ENCODE results near the gene VASH1.

The VASH1 gene

DNA sequence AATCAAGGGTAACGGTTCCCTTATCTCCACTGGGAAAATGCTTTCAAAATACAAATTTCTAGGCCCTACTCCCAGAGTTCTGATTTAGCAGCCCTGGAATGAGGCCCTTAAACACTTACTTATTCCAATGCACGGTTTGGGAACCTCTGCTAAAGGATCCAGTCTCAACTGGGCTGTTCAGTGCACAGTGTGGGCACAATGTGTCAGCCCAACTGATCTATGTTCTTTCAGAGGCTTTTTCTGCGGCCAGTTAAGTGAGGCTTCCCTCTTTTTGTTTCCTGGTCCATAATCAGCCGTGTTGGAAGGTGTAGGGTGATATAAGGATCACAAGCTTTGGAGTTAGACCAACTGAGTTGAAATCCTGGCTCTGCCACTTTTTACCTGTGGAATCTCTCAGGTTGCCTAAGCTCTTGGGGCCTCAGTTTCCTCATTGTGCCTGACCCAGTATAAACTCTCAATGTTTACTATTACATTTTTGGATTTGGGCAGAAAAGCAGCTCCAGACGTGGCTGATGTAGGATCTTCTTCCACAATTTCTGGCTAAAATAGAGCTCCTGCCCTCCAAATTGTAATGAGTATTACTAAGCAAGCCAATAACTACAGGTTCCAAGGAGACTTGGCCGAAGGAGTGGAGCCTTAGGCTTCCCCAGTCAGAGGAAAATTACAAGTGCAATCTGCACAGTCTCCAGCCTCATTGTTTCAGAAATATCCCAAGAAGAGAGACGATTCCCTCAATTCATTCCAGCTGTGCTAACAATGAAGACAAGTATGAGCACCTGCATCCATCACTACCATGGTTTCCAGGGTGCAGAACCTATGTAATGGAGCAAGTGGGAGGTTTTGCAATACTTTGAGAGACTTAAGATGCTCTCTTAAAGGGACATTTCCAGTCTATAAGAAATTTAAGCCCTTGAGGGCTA lies 53.7 kb downstream of the VASH1 start:
- Histone ChIP-seq H3K4me3 (no peak overlapping the region), H3K36me3 (0 out of 22 replicates have a peak, but pooled peaks cover 0 to under 1% (median 0%) of the 10 kb centered on the region in 11 experiments), H3K27ac (no peak overlapping the region), H3K9ac (no peak overlapping the region), H3K27me3 (no peaks in the 10 kb centered on the region), H3K4me2 (no peak overlapping the region), H3K4me1 (peaks cover 23 to 30% (median 24%) of the 10 kb centered on the region in 10 experiments), H4K20me1 (no peaks in the 10 kb centered on the region; a peak in 2 of 22 replicates), H3K9me3 (replicated peaks in 1 of 11) (no peaks in the 10 kb centered on the region)
- TF ChIP-seq Cebpa-rat (IDR thresholded peaks at IDR 0.05) = no peak

DNA sequence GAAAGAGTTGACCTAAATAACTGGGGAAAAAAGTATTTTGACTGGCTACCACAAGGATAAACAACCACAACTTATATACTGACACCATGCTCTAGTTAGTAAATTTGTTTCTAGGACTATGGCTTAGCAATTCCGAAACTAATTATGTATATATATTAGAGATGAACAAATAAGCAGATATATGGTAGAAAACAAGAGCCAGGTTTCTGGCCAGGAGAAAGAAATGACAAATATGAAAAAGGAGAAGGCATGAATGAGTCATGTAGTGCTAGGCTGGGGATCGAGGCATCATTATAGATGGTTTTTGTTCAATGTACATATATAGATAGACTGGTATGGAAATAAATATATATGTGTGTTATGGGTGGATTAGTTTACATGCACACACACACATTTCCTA lies 59.4 kb downstream of the VASH1 start:
- TF ChIP-seq Cebpa-rat (IDR thresholded peaks at IDR 0.05) = no peak
- peaks cover 0 to 7% (median 0%) of the 10 kb centered on the region in 11 experiments; a peak in 4 of 22 replicates for H3K9me3 ChIP-seq (replicated peaks in 1 of 11)
- no peak overlapping the region for H3K27ac ChIP-seq
- no peaks in the 10 kb centered on the region for H4K20me1 ChIP-seq
- H3K9ac ChIP-seq = no peak overlapping the region
- no peaks in the 10 kb centered on the region for H3K27me3 ChIP-seq
- no peak overlapping the region for H3K4me2 ChIP-seq
- no peaks in the 10 kb centered on the region for H3K36me3 ChIP-seq
- no peaks in the 10 kb centered on the region for H3K4me1 ChIP-seq
- H3K4me3 ChIP-seq = no peak overlapping the region

DNA sequence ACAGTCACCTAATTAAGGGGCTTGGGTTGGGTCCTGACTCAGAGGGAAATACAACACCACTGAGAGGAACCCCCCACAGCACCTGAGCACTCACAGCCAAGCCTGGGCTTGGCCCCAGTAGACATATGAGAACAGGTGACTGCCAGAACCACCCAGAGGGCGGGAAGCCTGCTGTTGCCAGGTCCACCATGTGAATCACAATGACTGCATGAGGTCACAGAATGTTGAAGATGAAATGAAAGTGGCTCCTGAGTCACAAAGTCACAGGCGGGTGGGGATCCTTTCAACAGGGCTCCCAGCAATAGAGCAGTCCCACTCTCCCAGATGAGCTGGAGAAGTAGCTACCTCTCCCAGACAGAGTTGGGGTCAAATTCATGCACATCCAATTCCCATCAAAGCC lies 64.9 kb downstream of the VASH1 start, which contains the start of gene LRRC74A:
Gene LRRC74A, plus strand, starts transcription at position 287 of the 400 bp plus-strand sequence. CDS start 290 bp downstream, outside the sequence.
- no peaks in the 10 kb centered on the region for H3K27me3 ChIP-seq

DNA sequence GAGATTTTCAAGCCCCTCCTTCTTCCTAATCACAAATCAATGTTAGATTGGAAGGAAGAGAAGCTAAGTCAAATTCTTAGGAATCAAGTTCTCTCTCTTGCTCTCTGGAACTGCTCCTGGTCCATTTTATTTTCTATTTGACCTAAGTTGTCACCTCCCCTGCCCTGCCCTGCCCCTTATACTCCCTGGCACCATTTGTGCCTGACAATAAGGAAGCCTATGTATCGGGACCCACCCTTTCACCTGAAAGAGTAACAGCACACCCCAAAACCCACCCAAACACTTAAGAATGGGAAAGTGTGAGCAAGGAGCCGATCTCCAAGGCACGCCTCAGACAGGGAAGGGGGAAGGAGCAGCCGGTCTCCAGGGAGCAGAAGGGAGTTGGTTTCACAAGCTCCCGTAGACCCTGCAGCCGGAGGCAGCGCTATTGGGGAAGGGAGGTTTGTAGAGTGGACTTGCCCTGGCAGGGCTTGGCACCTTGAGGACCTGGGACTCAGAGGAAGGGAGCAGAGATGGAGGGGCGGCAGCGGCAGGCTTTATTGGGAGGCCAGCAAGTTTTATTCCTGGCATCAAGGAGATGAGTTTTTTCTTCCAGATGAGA lies 66.5 kb downstream of the VASH1 start:
- no peaks in the 10 kb centered on the region for H3K27me3 ChIP-seq
- no peak overlapping the region for H3K4me3 ChIP-seq
- no peaks in the 10 kb centered on the region for H3K36me3 ChIP-seq
- no peak overlapping the region for H3K27ac ChIP-seq
- TF ChIP-seq Cebpa-rat (IDR thresholded peaks at IDR 0.05) = no peak
- no peak overlapping the region for H3K4me2 ChIP-seq
- H4K20me1 ChIP-seq = no peaks in the 10 kb centered on the region
- H3K9ac ChIP-seq = no peak overlapping the region
- no peaks in the 10 kb centered on the region; a peak in 1 of 22 replicates for H3K9me3 ChIP-seq (replicated peaks in 1 of 11)
- H3K4me1 ChIP-seq = peaks cover 0 to 37% (median 0%) of the 10 kb centered on the region in 10 experiments; a peak in 4 of 20 replicates

More for the DNA sequence above, 64.9 kb downstream of the VASH1 start, which contains the start of gene LRRC74A:
- Histone ChIP-seq H3K27ac (no peak within 1 kb of the TSS), H3K36me3 (no peaks in the 10 kb centered on the region), H4K20me1 (no peaks in the 10 kb centered on the region), H3K9ac (no peak within 1 kb of the TSS), H3K9me3 (replicated peaks in 1 of 11) (peaks cover 0 to 7% (median 0%) of the 10 kb centered on the region in 11 experiments; a peak in 4 of 22 replicates), H3K4me1 (peaks cover 0 to 21% (median 0%) of the 10 kb centered on the region in 10 experiments; a peak in 2 of 20 replicates), H3K4me3 (no peak within 1 kb of the TSS), H3K4me2 (no peak within 1 kb of the TSS)
- TF ChIP-seq Cebpa-rat (IDR thresholded peaks at IDR 0.05) = no peak

DNA sequence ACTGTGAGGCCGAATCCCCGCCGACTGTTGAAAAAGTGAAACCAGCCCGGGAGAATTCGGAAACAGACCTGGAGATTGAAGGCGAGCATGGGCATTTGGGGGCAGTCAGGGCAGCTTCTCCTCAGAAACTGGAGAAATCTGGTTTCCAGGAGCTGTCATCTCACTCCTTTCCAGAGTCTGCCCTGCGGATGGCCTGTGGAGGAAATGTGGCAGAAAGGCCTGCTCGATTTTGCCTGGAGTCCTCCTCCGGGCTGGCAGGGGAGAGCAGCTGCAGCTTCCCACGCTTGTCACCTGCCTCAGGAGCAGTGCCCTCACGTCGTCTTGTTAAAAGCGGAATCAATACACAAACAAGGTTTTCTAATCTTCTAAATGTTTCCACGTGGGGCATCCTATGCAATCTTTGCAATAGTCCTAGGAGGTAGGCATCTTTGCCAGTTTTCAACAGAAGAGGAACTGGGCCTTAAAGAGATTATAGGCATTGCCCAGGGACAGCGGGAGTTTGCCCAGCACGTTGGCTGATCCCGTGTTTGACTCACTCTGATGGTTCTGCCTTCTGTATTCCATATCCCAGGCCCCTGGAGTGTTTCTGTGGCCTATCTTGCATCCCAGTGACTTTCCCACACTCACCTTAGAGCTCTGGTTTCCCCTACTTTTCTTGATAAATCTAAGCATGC lies 67.2 kb downstream of the VASH1 start:
- H3K4me1 ChIP-seq = peaks cover 0 to 44% (median 0%) of the 10 kb centered on the region in 10 experiments; a peak in 4 of 20 replicates
- no peak overlapping the region for H3K9ac ChIP-seq
- no peak overlapping the region for H3K4me3 ChIP-seq
- peak overlapping the region in 1 of 11 experiments; percentile 36; a peak in 2 of 22 replicates for H3K4me2 ChIP-seq
- H3K27me3 ChIP-seq = no peaks in the 10 kb centered on the region
- TF ChIP-seq Cebpa-rat (IDR thresholded peaks at IDR 0.05) = no peak
- H3K9me3 ChIP-seq (replicated peaks in 1 of 11) = no peaks in the 10 kb centered on the region
- no peaks in the 10 kb centered on the region for H4K20me1 ChIP-seq
- H3K36me3 ChIP-seq = no peaks in the 10 kb centered on the region
- no peak overlapping the region for H3K27ac ChIP-seq

DNA sequence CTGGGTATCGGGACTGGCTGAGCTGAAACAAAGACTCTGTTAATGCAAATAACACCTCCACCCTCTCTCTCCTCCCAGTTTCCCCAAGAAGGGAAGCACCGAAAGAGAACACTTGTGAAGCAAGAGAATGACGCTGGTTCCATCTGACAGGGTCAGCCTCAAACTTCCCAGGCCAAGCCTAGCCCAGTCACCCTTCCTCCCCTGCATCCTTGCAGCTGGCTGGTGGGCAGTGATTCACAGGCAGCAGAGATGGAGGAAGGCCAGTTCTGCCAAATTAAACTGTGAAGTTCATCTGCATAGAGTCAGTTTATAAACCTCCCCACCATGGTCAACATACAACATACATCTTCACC lies 67.7 kb downstream of the VASH1 start:
- TF ChIP-seq Cebpa-rat (IDR thresholded peaks at IDR 0.05) = no peak

DNA sequence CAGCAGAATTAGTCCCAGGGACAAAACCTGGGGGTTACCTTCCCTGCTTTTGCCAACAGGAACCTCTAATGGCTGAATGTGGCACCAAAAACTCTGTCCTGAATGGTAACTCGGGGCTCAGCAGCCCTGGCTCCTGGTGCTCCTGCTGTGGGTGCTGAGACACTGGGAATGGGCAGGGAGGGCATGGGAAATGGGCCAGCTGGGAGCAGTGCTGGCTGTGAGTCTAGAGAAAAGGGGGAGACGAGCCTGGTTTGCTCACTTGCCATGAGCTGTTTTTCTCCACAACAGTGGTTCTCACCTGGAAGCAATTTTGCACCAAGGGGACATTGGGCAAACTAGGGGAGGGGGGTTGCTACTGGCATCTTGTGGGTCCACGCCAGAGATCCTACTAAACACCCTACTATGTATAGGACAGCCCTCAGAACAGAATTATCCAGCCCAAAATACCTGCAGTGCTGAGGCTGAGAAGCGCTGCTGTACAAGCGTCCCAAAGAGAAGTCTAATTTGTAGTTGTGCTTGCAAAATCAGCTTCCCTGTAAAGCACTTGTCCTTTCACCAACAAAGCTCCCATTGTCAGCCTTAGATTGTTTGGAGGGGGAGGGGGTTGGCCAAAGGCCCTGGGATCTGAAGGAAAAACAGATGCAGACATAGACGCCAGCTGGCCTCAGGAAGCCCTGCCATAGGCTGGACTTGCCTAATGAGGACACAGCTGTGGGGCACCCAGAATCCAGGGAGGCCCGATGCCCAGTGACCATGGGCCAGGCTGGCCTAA lies 68.6 kb downstream of the VASH1 start:
- H3K4me1 ChIP-seq = peaks cover 0 to 44% (median 0%) of the 10 kb centered on the region in 10 experiments; a peak in 4 of 20 replicates

More for the DNA sequence above, 67.7 kb downstream of the VASH1 start:
- Histone ChIP-seq H3K4me1 (peaks cover 0 to 44% (median 0%) of the 10 kb centered on the region in 10 experiments; a peak in 4 of 20 replicates), H3K27ac (no peak overlapping the region), H3K4me2 (peak overlapping the region in 1 of 11 experiments; percentile 36; a peak in 2 of 22 replicates), H3K4me3 (no peak overlapping the region), H3K9me3 (replicated peaks in 1 of 11) (no peaks in the 10 kb centered on the region), H3K9ac (no peak overlapping the region), H3K36me3 (no peaks in the 10 kb centered on the region), H4K20me1 (no peaks in the 10 kb centered on the region), H3K27me3 (no peaks in the 10 kb centered on the region)

DNA sequence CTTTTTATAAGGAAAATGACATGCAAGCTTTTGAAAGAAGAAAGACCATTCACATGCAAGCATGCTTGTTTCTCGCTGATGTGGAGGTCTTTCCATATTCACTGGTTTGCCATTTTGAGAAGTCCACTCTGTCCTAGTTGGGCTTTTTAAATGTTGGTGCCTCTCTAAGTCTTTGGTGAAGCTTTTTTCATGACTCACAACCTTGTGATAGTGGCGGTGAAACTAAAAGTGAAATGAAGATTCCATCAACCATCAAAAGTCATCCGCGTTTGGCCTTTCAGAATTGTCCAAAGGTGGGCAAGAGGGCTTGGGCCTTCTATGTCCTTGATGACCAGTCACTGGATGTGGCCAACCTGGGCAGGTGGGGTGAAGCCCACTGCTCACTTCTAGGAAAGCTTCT lies 69.3 kb downstream of the VASH1 start:
- H3K36me3 ChIP-seq = no peaks in the 10 kb centered on the region
- H3K27ac ChIP-seq = no peak overlapping the region
- H3K4me2 ChIP-seq = no peak overlapping the region
- no peaks in the 10 kb centered on the region for H4K20me1 ChIP-seq
- no peaks in the 10 kb centered on the region for H3K9me3 ChIP-seq (replicated peaks in 1 of 11)
- H3K27me3 ChIP-seq = no peaks in the 10 kb centered on the region
- peaks cover 0 to 44% (median 0%) of the 10 kb centered on the region in 10 experiments; a peak in 4 of 20 replicates for H3K4me1 ChIP-seq
- H3K4me3 ChIP-seq = no peak overlapping the region
- TF ChIP-seq Cebpa-rat (IDR thresholded peaks at IDR 0.05) = no peak
- H3K9ac ChIP-seq = no peak overlapping the region

More for the DNA sequence above, 68.6 kb downstream of the VASH1 start:
- Histone ChIP-seq H3K27ac (no peak overlapping the region), H4K20me1 (no peaks in the 10 kb centered on the region), H3K9ac (no peak overlapping the region), H3K36me3 (no peaks in the 10 kb centered on the region), H3K4me2 (peak overlapping the region in 1 of 11 experiments; percentile 36; a peak in 1 of 22 replicates), H3K4me3 (no peak overlapping the region), H3K27me3 (no peaks in the 10 kb centered on the region), H3K9me3 (replicated peaks in 1 of 11) (no peaks in the 10 kb centered on the region)
- TF ChIP-seq Cebpa-rat (IDR thresholded peaks at IDR 0.05) = no peak

Data from BLaER1 treated with 17β-estradiol and CSF1 and Interleukin-3, amounts not matched to agents 10 nM and 100 nM (cell line).